ENCODE measurements around the gene TNIK.

Gene TNIK

GRCh38 chr3:171410186-171410585 is 50.0 kb downstream of the TNIK start:
- no peak for TF ChIP-seq CTCF (IDR thresholded peaks at IDR 0.05; ENCODE audit: low read depth, low read length)

DNA sequence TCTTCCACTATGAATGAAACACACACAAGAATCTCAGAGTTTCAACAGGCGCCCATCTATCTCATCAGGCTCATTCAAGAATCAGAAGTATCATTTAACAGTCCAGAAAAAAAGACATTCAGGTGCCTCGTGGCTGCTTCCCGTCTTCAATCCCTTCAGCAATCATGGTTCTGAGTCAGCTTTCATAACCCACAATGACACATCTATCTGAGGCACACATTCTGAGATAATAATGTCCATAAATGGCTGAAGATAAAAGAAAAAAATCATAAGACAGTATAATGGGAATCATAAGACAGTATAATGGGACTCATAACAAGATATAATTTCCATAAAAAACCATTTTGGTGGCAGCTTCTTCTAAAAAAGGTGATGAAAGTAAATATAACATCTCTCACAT is 52.4 kb downstream of the TNIK start:
- no peak overlapping the region for H3K4me3 ChIP-seq (ENCODE audit: low read depth, low read length)
- no peak for TF ChIP-seq CTCF (IDR thresholded peaks at IDR 0.05; ENCODE audit: low read depth, low read length)

More at GRCh38 chr3:171410186-171410585, 50.0 kb downstream of the TNIK start:
- H3K4me3 ChIP-seq (ENCODE audit: low read depth, low read length) = no peak overlapping the region

DNA sequence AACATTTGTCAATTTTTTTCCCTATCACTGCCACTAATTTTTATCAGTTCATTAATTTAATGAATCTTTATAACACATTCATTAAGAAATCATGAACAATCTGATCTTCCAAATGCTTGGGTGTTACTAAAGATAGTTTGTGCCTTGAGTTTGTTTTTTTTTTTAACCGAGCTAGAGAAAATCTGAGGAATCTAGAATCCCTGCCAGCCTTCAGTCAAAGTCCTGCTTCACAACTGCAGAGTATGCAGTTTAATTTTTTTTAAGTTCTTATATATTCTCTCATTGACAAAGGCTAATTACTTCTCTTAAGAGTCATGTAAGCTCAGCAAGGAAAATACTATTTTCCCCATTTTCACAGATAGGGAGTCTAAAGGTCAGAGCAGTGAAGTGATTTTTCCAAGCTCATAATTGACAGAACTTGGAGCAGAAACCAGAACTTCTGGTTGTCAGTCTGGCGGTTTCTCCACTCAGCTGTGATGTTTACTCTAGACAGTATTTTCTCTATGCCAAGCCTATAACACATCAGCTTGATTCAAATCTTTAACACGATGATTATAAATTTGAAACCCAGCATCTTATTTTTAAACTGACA is 55.7 kb downstream of the TNIK start:
- no peak overlapping the region for H3K4me3 ChIP-seq (ENCODE audit: low read depth, low read length)
- TF ChIP-seq CTCF (IDR thresholded peaks at IDR 0.05; ENCODE audit: low read depth, low read length) = no peak

GRCh38 chr3:171402281-171402680 is 57.9 kb downstream of the TNIK start:
- no peak for TF ChIP-seq CTCF (IDR thresholded peaks at IDR 0.05; ENCODE audit: low read depth, low read length)
- no peak overlapping the region for H3K4me3 ChIP-seq (ENCODE audit: low read depth, low read length)

- no peak for TF ChIP-seq CTCF (IDR thresholded peaks at IDR 0.05; ENCODE audit: low read depth, low read length)
- H3K4me3 ChIP-seq (ENCODE audit: low read depth, low read length) = no peak overlapping the region
Measured at GRCh38 chr3:171401432-171401831, 58.8 kb downstream of the TNIK start.

DNA sequence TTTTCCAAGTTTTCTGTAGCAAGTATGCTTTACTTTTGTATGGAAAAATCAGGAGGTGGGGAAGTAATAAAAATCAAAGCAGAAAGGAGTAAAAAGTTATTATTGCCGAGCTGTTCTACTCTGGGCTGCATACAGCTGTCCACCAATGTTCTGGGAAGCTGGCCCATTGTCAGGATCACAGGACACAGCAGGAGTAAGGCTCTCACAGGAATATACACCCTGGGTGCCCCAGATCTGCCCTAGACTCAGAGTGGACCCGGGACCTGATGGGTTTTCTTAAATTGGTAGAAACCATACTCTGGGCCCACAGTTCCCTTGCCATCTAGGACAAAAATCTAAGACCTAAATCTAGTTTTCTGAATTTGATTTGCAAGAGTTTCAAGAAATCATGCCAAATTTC is 60.4 kb downstream of the TNIK start:
- no peak overlapping the region for H3K4me3 ChIP-seq (ENCODE audit: low read depth, low read length)
- no peak for TF ChIP-seq CTCF (IDR thresholded peaks at IDR 0.05; ENCODE audit: low read depth, low read length)

DNA sequence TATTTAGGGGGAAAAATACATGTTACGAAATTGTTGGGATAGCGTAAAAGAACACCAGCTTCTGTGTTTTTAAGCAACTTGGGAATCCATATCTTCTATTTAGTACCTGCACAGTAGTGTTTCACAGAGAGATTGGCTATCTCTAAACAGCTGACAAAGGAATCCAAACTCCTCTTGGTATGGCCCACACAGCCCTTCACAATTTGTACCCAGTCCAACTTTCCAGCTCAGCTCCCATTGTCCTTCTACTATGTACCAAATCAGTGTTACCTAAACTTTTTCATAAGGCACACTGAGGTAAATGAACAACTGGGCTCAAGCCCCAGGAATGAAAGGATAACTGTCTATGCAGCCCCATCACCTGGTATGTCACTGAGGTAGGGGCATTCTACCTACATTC is 61.9 kb downstream of the TNIK start:
- no peak for TF ChIP-seq CTCF (IDR thresholded peaks at IDR 0.05; ENCODE audit: low read depth, low read length)
- no peak overlapping the region for H3K4me3 ChIP-seq (ENCODE audit: low read depth, low read length)

Data from WI38 (cell line).